NOMO-1 treated with DMSO at 0.1 percent for 48 hours (cell line): ENCODE data around the gene PSME2.

Experiments
- DNase-seq: peaks from one replicate; lab custom pipeline; 2025; ENCODE audit not compliant: unreplicated experiment; lab: John Stamatoyannopoulos, UW

PSME2 gene

DNA sequence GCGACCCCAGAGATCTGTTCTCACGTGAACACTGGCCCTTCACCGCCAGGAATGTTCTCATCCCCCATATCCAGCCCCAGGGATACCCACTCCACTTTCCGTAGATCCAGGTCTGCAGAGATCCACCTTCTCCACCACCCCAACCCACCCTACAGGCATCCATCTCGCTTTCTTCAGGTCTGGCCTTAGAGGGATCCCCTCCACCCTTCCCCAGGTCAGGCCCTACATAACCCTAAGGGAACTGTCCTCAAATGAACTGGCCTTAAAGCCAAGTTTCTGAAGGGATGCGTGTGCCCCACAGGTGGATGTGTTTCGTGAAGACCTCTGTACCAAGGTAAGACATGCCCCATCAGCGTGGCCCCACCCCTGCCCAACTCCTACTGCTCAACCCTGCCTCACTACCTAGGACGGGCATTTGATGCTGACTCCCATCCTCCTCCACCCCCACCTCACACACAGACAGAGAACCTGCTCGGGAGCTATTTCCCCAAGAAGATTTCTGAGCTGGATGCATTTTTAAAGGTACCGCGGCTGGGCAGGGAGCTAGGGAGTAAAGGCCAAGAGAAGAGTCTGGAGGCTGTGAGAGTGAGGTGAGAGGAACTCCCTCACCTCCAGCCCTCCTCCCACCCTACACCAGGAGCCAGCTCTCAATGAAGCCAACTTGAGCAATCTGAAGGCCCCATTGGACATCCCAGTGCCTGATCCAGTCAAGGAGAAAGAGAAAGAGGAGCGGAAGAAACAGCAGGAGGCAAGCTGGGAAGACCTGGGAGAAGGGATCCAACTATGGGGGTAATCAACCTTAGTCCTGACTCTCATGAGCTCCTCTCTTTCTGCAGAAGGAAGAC, 9.5 kb downstream of the PSME2 start:
- no peak for DNase-seq

DNA sequence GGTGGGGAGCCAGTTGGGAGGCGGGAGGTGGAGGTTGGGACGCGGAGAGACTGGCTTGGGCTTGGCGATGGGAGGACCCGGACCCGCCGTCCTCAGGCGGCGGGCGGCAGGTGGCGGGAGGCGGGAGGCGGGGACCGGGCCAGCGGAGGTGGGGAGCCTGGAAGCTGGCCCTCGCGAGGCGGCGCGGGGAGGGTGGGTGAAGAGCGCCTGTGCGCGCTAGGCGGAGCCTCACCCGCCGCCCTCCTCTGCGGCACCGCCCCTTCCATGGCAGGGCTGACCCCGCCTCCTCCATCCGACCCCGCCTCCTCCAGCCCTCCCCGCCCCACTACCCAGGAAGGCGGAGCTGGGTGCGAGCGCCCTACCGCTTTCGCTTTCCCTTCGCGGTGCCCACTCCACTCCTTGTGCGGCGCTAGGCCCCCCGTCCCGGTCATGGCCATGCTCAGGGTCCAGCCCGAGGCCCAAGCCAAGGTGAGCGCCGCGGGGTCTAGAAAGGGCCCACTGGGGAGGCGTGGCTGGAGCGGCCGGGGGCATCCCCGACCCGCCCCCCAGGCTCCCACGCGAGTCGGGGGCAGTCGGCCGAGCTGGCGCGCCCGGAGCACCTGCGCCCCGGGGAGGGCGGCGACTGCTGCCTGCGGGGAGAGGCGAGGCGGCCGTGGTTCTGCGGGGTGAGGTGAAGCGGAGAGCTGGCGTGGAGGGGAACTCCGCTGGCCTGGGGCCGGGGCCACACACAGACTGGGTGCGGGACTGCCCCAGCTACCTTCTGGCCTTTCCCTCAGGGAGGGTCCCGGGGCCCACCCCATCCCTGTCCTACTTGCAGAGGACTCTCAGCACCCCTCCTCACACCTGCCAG, 10.4 kb downstream of the PSME2 start, which contains the start of gene PSME1:
Gene PSME1, plus strand, starts transcription at position 361 of the 850 bp plus-strand sequence. Its CDS starts 69 bp downstream, at position 430.
- DNase-seq = peak; percentile 87

DNA sequence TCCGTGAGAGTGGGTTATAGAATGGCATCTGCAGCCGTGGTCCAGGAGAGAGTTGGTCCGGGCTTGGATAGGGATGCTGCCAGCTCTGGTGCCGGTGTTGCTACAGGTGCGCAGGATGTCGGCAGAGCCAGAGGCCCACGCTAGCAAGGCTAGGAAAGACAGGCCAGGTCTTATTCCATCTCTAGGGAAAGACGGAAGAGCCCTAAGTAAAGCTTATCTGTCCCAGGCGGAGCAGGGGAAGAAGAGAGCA, 10.9 kb downstream of the PSME2 start:
- DNase-seq = no peak

DNA sequence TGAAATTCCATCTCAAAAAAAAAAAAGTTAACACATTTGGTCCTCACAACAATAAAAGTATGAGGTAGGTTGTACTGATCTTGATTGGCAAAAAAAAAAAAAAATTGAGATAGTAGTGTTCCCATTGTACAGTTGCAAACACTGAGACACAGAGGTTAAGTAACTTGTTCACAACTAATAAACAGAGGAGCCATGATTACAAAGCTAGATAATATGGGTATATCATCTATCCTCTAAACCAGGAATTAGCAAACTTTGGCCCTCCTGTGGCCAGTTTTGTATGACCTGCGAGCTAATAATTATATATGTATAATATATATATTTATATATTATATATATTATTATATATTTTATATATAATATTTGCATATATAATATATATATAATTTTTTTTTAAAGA, 12.7 kb downstream of the PSME2 start:
- DNase-seq = no peak

DNA sequence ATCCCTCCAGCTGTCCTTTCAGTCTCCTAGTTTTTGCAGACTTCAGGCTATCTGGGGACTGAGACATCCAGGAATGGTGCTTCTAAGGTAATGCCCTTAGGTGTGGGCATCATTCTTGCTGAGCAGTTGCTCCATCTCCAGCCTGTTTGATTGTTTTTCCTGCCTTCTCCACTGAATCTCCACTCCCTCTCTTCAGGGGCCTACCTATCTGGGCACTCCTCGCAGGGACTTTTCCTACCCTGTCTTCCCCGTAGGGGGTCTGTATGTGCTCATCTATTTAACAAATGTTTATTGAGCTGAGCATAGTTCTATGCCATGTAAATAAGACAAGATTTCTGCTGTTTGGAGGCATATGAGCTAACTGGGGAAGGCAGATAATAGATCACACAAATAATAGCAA, 13.4 kb downstream of the PSME2 start:
- DNase-seq = no peak

DNA sequence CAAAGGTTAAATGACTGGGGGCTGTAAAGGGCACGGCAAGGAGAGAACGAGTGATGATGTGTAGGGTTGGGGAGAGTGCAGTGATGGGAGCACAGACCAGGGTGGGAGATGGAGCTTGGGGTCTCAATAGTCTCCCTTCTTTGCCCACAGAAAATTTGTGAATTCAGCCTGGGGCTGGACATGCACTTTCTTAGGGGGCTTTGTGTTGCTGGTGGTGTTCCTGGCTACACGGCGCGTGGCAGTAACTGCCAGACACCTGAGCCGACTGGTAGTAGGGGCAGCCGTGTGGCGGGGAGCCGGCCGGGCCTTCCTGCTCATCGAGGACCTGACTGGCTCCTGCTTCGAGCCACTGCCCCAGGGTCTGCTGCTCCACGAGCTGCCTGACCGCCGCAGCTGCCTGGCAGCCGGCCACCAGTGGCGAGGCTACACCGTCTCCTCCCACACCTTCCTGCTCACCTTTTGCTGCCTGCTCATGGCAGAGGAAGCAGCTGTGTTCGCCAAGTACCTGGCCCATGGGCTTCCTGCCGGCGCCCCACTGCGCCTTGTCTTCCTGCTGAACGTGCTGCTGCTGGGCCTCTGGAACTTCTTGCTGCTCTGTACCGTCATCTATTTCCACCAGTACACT, 14.2 kb downstream of the PSME2 start:
- no peak for DNase-seq

DNA sequence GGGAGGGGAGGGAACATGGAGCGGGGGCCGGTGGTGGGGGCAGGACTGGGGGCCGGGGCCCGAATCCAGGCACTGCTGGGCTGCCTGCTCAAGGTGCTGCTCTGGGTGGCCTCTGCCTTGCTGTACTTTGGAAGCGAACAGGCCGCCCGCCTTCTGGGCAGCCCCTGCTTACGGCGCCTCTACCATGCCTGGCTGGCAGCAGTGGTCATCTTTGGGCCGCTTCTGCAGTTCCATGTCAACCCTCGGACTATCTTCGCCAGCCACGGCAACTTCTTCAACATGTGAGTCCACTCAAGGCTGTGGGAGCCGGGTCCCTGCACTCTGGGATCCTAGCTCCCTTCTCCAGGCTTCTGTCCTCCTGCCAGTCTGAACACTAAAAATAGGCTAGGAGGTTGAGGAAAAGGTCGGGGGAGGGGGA, 14.9 kb downstream of the PSME2 start:
- no peak for DNase-seq

DNA sequence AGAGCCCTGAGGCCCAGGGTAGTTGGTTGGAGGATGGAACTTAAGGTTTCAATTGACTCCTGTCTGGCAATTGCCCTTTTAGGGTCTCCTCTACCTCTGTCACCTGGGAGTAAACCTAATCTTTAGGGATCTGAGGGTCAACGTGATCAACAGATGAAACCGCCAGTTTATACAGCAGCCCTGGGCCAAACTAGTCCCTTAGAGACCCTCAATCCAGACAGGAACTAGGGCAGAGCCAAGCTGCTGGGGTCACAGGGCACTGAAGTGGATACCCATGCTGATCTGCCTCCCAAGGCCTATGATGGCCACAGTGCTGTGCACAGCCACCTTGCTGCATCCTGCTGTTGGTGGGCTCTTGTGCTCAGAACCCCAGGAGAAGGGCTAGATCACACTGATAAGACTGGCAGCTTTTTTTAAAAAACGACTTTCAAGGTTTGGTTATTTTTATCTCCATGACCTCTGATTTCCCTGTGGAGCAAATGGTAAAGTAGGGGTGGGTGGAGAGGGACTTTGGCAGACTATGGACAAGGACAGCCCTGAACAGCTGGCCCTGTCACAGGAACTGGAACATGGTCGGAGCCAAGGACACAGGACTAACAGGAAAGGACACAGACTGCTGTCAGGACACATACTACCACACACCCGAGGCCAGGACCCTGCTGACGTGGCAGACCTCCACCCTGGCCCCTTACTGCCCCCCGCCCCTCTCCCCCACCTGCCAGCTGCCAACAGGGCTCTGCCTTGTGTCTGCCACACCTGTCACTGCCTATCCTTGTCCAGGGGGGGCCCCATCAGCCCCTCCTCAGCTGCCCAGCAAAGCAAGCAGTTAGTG, 15.5 kb downstream of the PSME2 start:
- DNase-seq = no peak

DNA sequence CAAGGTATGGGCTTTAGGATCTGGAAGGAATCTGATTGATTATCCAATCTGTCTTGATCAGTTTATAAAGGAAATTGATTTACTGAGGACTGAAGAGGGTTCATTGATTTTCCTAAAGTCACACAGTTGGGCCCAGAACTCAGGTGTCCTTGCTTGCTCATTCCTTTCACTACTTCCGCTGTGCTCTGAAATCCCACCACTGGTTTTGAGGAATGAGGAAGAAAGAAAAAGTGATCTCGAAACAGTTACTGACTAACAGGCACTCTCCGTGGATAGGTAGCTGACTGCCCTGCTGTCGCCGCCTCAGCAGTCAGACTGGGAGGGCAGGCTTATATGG, 16.1 kb downstream of the PSME2 start, which contains the start of gene FITM1:
Gene FITM1, plus strand, starts transcription at position 280 of the 337 bp plus-strand sequence. CDS start 905 bp downstream, outside the sequence.
- DNase-seq = peak; percentile 76

DNA sequence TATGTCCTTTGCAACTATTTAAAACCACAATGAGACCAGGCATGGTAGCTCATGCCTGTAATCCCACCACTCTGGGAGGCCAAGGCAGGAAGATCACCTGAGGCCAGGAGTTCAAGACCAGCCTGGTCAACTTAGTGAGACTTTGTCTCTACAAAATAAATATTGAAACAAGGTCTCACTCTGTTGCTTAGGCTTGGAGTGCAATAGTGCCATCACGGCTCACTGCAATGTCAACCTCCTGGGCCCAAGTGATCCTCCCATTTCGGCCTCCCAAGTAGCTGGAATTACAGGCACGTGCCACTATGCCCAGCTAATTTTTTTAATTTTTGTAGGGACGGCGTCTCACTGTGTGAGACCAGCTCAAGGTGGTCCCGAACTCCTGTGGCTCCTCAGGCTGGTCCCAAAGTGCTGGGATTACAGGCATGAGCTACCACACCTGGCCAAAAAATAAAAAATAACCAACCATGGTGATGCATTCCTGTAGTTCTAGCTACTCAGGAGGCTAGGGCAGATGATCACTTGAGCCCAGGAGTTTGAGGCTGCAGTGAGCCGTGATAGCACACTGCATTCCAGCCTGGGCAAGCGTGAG, 16.9 kb downstream of the PSME2 start:
- DNase-seq = no peak

DNA sequence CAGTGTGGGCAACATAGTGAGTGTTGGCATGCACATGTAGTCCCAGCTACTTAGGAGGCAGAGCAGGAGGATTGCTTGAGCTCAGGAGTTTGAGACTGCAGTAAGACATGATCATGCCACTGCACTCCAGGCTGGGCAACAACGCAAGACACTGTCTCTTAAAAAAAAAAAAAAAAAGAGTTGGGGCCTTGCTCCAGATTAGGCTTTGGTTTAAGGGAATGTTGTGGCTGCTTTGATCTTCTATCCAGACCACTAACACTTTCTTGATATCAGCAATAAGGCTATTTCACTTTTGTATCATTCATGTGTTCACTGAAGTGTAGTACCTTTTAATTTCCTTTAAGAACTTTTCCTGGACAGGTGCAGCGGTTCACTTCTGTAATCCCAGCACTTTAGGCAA, 18.7 kb downstream of the PSME2 start:
- no peak for DNase-seq

DNA sequence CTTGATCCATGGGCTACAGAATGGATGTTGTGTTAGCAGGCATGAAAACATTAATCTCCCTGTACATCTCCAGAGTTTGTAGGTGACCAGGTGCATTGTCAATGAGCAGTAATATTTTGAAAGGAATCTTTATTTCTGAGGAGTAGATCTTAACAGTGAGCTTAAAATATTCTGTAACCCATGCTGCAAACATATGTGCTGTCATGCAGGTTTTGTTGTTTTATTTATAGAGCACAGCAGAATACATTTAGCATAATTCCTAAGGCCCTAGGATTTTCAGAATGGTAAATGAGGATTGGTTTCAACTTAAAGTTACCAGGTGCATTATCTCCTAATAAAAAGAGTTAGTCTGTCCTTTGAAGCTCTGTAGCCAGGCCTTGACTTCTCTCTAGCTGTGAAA, 19.5 kb downstream of the PSME2 start:
- no peak for DNase-seq

DNA sequence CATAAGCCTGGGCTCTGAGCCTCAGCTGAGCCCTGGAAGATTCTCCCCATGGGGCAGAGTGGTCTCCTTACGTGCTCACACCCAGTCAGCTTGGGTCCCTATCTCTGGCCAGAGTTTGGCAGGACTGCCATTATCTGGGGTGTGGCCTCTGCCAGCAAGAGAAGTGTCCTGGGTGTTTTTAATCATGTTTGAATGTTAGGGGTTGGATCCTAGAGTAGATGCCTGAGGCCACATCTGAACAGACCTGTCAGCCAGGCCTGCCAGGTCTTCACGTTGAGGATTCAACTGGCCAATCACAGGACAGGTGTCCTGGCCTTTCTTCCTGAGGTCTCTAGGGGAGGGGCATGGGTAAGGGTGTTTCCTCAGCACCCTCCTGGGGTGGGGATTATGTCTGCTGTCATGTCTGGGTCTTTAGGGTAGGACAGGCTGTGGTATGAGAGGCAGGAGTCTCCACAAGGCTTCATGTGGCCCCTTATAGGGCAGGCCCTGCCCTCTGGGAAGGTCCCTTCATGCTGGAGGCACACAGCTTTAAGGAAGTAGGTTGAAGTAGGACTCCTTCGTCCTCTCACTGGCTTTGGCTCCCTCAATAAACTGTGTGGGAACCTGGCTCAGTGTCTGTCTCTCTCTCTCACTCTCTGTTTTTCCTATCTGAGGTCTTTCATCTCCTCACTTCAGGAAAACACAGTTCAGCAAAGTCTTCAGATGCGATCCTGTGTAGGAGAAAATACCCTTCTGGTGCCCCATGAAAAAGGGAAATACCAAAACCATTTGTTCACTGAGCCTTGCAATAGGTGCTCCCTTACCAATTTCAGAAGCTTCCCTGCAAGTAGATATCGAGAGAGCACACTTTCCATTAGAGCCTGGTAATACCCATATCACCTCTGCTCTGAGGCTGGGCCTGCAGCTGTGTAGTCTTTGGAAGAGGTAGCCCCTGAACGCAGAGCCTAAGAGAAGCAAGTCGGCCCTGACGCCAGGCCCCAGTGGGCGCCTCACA, 22.7 kb downstream of the PSME2 start:
- DNase-seq = no peak

DNA sequence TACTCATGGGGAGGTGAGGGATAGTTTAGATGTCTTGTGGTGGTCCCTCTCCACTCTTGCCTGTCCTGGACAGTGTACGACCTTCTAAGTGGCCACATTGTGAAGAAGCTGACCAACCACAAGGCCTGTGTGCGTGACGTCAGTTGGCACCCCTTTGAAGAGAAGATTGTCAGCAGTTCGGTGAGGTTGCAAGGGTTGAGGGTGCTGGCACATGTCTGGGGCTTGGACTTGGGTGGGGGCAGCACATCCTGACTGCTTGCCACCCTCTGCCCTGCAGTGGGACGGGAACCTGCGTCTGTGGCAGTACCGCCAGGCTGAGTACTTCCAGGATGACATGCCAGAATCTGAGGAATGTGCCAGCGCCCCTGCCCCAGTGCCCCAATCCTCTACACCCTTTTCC, 23.5 kb downstream of the PSME2 start:
- no peak for DNase-seq

DNA sequence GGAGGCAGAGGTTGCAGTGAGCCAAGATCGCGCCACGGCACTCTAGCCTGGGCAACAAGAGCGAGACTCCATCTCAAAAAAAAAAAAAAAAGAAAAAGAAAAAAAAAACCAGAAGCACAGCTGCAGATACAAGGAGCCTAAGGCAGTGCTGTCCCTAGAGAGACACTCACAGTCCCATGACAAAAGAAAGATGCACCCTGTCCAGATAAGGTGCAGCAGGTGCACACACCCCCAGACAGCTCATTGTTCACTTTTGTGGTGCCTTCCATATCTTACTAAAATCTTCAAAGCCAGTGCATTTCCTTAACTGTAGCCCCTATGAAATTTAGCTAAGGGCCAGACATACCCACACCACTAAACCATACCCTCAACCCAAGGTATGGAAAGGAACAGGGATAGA, 24.0 kb downstream of the PSME2 start:
- DNase-seq = no peak

DNA sequence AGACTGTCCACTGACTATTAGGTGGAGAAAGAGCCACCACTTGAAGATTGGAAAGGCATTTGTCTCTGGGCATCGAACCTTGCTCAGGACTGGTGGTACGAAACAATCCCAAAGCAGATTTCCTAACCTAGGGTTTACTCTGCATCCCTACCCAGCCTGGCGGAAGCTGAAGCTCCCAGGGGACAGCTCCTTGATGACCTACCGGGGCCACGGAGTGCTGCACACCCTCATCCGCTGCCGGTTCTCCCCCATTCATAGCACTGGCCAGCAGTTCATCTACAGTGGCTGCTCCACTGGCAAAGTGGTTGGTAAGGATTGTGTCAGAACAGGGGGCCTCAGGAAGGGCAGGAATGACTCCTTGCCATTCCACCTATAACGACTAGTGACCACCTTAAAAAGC, 25.2 kb downstream of the PSME2 start:
- no peak for DNase-seq

DNA sequence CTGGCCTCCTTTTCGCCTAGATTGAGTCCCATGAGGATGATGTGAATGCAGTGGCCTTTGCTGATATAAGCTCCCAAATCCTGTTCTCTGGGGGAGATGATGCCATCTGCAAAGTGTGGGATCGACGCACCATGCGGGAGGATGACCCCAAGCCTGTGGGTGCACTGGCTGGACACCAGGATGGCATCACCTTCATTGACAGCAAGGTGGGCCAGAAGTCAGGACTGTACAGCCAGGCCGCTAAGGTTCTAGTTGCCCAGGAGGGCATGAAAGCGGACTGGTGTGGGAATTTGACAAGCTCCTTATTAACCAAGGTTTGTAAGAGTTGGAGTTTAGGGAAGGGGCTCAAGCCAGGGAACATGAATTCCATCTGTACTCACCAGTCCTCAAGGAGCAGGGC, 26.7 kb downstream of the PSME2 start:
- no peak for DNase-seq

DNA sequence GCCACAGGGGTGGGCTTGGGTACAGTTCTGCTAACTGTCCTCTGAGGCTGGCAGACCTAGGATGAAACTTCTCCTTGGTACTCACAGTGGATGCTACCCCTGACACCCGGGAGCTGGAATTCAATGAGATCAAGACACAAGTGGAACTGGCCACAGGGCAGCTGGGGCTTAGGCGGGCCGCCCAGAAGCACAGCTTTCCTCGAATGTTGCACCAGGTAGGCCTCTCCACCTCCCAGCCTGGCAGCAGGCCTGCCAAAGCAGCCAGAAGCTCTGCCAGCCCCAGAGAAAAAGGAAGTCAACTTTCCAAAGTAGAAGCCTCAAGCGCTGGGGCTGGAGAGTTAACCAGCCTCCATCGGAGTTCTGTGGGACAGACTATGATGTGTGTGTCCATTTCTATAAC, 29.2 kb downstream of the PSME2 start:
- DNase-seq = no peak

DNA sequence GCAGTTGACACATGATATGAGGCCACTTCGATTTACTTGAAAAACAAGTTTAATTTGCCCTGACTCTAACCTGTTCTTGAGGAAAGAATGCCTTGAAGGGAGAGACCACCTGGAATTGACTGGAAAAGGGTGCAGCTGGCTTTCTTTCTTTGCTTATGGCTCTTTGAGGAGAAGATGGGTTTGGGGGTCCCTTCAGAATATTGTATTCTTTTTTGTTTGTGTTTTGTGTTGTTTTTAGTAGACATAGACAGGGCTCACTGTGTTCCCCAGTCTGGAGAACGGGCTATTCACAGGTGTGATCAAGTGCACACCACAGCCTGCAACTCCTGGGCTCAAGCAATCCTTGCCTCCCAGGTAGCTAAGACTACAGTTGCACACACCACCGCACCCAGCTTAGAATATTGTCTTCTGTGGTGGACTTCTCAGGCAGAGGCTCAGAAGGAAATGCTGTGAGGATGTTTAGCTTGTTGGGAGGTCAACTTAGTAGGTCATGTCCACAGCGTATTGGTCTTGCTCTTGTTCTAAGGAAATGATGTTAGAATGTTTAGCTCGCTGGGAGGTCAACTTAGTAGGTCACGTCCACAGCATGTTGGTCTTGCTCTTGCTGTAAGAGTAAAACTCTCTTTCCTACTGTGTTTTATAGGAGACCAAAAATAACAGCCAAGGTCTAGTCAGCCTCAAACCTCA, 30.1 kb downstream of the PSME2 start:
- no peak for DNase-seq
